Urothelium cell line (cell line): ENCODE results near the gene OGG1.
A peak's percentile ranks its signal among the peaks of the same experiment; 100 is the strongest.

Experiments used
- DNase-seq: peaks from one replicate; pipeline ENCODE4 v3.0.0; 2011; ENCODE audit warnings: low spot score, mixed read lengths
- FAIRE-seq: peaks from 2 replicates; lab custom pipeline; 2011; peaks lifted over from hg19 to GRCh38; lab: Jason Lieb, UNC

OGG1 gene

DNA sequence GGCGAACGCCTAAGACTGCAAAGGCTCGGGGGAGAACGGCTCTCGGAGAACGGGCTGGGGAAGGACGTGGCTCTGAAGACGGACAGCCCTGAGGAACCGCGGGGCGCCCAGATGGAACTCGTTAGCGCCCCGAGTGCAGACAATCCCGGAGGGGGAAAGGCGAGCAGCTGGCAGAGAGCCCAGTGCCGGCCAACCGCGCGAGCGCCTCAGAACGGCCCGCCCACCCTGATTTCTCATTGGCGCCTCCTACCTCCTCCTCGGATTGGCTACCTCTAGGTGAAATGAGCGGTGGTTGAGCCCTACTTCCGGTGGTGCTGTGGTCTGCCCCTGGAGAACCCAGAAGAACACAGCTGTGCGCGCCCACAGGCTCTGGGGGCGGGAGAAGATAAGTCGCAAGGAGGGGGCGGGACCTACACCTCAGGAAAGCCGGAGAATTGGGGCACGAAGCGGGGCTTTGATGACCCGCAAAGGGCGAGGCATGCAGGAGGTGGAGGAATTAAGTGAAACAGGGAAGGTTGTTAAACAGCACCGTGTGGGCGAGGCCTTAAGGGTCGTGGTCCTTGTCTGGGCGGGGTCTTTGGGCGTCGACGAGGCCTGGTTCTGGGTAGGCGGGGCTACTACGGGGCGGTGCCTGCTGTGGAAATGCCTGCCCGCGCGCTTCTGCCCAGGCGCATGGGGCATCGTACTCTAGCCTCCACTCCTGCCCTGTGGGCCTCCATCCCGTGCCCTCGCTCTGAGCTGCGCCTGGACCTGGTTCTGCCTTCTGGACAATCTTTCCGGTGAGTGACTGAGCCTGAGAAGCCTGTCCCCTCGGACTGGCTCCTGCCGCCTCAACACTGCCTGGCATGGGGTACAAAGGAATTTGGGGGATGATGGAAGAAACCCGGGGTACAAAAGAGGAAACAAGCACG is at the start of gene OGG1:
Gene OGG1 (plus strand): TSS at position 308 of the 911 bp plus-strand sequence. CDS start 335 bp downstream, at position 643.
- DNase-seq (peak; percentile 98), FAIRE-seq (no peak)

DNA sequence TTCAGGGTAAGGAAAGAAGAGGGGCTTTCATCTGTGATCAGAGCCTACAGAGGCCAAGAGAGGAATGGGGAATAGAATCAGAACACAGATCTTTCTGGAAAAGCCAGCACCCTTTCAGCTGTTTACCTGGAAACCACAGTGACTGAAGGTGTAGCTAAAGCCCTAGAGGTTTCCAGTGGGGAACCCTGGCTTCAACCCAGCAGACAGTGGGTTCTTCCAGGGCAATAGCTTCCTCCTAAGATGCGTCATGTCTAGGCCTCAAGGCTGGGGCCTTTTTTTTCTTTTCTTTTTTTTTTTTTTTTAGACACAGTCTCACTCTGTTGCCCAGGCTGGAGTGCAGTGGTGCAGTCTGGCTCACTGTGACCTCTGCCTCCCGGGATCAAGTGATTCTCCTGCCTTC is 49.2 kb upstream of the OGG1 start:
- DNase-seq = no peak
- FAIRE-seq = no peak

DNA sequence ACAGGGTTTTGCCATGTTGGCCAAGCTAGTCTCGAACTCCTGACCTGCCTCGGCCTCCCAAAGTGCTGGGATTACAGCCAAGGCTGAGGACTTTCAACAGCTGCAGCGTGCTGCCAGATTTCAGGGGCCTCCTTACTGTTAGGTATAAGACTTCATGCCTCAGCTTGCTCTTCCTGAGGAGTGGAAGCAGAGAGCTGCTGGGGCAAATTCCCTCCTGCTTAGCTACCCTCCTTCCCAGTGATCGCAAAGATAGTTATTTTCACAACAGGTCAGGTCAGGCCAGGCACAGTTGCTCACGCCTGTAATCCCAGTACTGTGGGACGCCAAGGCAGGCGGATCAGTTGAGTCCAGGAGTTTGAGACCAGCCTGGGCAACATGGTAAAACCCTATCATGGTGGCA is 48.7 kb upstream of the OGG1 start:
- FAIRE-seq = no peak
- no peak for DNase-seq

DNA sequence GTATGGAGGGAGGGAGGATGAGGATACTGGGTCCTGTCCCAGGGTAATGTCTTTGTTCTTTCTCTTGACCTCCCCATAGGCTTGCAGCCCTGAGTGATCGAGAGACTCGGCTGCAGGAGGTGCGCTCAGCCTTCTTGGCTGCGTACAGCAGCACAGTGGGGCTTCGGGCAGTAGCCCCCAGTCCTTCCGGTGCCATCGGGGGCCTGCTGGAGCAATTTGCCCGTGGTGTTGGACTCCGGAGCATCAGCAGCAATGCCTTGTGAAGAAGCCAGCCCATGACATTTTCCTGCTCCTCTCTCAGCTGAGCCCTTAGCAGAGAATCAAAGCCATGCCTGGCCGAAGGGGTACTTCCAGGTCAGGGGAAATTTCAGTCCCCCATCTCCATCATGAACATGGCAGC is 48.0 kb upstream of the OGG1 start:
- DNase-seq = no peak
- FAIRE-seq = no peak

DNA sequence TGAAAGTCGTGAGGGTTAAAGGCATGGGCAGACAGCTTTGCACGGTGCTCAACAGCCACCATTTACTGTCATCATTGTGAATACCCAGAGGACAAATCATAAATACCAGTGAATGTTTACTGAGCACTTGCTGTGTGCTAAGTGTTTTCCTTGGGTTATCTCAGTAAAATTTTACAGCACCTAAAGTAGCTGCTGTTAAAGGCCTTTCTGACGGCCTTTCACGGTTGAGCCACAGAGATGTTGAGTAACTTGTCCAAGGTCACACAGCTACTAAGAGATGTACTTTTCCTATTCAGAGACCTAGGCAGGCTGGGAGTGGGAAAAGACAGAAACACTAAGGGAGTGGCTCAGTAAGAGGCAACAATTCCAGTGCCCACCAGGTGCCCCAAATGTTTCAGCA is 46.5 kb upstream of the OGG1 start:
- FAIRE-seq = no peak
- DNase-seq = no peak

DNA sequence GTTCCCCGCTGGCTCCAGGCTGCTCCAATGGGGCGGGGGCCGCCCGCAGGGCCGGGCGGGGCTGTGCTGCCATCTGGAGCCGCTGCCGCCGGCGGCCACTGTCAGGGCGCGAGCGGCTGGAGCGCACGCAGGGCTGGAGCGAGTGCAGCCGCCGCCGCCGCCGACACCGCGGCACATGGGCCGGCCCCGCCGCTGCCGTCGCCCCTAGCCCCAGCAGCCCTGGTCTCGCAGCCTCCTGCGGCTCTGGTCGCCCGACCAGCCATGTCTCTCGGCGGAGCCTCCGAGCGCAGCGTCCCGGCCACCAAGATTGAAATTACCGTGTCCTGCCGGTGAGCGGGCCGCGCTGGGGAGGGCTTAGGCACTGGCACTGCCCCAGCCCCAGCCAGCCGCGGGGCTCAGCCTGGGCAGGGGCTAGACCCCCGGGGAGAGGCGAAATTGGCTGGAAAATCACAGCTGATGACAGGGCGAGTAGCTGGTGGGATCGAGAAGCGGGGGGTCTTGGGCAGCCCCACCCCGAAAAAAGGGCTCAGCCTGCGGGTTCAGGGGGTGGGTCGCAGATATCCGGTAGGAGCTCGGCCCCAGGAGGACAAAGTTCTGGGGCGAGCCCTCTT is 45.9 kb upstream of the OGG1 start, which contains the start of gene CPNE9:
Gene CPNE9 (plus strand): TSS at position 98 of the 611 bp plus-strand sequence. CDS start 164 bp downstream, at position 262.
- no peak for DNase-seq

DNA sequence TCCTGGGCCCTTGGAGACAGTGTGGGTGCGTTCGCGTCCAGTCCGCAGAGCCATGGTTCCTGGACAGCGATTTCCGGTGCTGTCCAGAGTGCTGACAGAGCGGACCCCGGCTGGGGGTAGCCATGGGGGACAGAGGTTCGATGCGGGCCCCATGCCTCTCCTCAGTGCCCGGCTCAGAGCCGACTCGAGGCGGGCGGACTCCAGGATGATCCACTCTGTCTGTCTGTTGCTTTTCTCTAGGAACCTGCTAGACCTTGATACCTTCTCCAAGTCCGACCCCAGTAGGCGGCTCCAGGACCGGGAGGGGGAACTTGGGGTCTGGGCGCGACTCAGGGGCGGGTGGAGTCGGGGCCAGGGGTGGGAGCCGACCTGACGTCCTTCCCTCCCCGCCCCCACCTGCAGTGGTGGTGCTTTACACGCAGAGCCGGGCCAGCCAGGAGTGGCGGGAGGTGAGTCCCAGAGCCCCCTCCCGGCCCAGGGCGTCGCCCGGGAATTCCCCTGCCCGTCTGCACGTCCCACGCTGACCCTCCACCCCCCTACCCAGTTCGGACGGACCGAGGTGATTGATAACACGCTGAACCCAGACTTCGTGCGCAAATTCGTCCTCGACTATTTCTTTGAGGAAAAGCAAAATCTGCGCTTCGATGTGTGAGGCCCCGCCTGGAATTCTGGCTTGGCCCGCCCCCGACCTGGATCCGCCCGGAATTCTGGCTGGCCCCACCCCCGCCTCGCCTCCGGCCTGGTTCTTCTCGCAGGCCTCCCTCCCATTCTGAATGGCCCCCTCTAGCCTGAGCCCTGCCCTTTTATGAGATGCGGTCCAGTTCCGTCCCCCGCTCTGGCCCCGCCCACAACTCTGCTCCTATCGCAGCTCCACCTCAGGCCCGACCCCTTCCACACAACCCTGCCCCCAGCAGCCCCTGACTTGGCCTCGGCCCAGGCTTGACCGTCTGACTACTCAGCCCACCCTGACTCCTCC is 45.1 kb upstream of the OGG1 start:
- no peak for FAIRE-seq

More for the DNA sequence above, 45.9 kb upstream of the OGG1 start, which contains the start of gene CPNE9:
- FAIRE-seq = no peak

DNA sequence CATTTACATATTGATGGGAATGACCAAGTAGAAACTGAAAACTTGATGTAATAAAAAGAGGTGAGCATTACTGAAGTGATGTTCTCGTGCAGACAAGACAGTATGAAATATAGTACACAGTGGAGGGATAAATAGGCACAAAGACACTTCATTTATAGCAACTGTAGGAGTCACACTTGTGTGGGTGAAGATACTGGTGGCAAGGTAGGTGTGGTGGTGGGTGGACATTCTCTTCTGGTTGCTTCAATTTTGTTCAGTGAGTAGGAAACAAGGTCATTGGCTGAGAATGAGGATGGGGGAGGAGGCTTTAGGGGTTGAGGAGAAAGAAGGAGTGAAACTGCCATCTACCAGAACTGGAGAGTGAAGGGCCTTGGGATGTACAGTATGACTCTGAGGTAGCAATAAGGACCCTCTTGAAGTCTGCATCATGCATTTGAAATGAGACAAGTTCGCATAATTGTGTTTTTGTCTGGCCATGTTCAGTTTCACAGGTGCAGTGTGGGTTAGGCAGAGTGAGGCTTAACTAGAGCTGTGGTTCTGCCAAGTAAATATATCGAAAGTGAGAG is 39.5 kb upstream of the OGG1 start:
- DNase-seq (no peak), FAIRE-seq (no peak)

More for the DNA sequence above, 45.1 kb upstream of the OGG1 start:
- DNase-seq = no peak

DNA sequence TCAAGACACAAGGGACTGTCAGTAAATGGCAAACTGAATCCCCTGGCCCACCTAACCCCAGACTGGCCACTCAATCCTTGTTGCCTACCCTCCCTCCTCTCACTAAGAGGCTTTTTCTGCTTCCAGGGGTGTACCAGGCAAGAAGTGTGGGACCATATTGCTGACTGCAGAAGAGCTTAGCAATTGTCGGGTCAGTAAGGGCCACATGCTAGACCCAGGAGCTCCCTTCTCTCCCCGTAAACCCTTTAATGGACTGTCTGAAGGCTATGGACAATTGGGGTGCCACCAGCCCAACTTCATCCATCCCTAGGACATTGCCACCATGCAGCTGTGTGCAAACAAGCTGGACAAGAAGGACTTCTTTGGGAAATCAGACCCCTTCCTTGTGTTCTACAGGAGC is 37.3 kb upstream of the OGG1 start:
- DNase-seq (no peak), FAIRE-seq (no peak)

DNA sequence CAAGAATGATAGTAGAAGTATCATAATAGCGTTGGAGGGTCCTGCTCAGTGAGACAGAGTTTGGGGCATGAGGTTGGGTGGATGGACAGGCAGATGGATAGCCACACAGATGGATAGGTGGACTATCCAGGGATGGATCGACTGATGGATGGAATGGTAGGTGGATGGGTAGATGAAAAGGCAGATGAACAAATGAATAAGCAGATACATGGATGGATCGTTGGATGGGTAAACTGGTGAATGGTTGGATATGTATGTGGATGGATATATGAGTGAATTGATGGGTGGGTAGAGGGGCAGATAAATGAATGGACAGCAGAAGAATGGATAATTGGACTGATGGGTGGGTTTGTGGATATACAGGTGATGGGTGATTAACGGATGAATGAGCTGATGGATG is 36.6 kb upstream of the OGG1 start:
- FAIRE-seq (no peak), DNase-seq (no peak)

DNA sequence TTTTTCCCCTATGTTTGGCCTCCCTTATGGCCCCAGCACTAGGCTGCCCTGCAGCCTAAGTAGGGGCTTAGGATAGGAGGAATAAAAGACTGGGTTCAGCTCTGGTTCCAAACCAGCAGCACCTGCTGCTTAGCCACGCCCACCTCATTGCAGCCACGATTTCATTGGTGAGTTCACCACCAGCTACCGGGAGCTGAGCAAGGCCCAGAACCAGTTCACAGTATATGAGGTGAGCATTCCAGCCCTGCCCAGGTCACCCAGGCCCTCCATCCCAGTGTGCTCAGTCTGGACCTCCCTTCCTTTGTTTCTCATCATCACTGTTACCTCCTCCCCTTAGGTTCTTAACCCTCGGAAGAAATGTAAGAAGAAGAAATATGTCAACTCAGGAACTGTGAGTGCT is 34.6 kb upstream of the OGG1 start:
- DNase-seq = no peak
- no peak for FAIRE-seq

DNA sequence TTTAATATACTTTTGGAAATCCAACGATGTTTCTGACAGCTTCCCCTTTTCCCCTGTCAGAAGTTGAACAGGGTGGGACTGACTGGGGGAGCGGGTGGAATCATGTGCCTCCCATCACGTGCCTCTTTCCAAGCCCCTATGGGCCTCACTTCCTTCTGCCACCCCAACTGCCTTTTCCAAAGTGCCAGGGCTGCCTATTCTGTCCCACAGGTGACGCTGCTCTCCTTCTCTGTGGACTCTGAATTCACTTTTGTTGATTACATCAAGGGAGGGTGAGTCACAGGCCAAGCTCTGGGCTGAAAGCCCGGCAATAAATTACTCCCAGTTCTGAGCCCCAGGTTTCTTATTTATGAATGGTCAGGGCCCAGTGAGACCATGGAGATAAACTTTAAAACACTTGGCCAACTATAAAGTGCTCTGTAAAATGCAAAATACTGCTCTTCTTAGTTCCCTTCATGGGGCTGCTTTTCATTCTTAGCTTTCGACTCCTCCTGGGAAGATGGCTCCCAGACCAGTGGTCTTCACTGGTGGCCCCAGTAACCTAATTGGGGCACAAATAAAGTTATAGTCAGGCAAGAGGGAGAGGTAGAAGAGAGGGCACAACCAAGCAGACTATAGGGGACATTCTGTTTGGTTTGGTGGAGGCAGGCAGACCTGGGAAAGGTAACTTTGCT is 33.9 kb upstream of the OGG1 start:
- FAIRE-seq = no peak

DNA sequence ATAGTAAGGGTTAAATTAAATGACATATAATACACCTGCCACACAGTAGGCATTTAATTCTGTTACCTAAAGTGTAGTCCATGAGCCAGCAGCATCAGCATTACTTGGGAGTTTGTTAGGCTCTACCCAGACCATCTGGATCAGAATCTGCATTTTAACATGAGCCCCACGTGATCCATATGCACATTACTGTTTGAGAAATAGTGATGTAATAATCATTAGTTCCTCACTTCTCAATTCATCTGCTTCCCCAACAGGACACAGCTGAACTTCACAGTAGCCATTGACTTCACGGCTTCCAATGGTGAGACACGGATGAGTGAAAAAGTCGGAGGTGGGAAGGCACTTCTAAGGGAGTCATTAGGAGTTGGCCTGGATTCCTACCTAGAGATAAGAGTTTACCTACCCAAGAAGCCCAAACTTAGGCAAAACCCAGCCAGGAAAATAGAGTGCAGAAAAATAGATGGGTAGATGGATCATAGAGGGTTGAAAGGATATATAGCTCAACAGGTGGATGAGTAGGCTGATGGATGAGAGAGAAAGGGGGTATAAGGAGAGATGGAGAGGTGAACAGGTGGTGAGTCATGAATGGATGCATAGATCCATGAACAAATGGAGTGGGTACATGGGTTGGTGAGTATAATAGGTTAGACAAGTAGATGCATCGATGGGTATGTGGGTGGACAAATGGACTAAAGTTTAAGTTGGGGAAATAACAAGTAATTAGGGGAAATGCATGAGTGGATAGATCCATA is 32.8 kb upstream of the OGG1 start:
- DNase-seq (no peak), FAIRE-seq (no peak)

More for the DNA sequence above, 33.9 kb upstream of the OGG1 start:
- peak; percentile 88 for DNase-seq

DNA sequence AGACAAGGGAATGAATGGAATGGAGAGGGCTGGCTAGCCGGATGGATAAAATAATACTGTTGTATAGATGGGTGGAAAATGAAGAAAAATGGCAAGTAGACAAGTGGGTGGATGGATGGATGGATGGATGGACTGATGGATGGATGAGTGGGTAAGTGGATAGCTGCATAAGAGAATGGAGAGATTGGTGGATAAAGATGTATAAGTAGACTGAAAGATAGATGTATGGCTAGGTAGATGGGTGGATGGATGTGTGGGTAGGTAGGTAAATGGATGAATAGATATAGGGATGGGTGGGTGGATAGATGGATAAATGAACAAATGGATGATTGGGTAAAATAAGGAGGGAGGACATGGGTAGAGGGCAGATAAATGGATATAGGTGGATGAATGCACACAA is 32.2 kb upstream of the OGG1 start:
- FAIRE-seq = no peak

DNA sequence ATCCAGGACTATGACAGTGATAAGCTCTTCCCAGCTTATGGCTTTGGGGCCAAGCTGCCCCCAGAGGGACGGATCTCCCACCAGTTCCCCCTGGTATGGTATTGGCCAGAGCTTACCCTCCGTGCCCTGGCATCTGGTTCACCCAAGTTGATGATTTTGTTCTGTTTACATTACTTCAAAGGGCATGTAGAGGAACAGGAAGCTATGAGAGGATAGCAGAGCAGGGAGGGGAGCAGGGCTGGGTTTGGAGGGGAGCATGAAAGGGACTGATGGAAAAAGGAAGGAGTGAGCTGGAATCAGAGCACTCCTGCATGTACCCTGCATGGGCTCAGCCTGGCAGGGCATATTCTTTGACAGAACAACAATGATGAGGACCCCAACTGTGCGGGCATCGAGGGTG is 31.6 kb upstream of the OGG1 start:
- no peak for FAIRE-seq
- DNase-seq = no peak

More for the DNA sequence above, 32.2 kb upstream of the OGG1 start:
- no peak for DNase-seq

DNA sequence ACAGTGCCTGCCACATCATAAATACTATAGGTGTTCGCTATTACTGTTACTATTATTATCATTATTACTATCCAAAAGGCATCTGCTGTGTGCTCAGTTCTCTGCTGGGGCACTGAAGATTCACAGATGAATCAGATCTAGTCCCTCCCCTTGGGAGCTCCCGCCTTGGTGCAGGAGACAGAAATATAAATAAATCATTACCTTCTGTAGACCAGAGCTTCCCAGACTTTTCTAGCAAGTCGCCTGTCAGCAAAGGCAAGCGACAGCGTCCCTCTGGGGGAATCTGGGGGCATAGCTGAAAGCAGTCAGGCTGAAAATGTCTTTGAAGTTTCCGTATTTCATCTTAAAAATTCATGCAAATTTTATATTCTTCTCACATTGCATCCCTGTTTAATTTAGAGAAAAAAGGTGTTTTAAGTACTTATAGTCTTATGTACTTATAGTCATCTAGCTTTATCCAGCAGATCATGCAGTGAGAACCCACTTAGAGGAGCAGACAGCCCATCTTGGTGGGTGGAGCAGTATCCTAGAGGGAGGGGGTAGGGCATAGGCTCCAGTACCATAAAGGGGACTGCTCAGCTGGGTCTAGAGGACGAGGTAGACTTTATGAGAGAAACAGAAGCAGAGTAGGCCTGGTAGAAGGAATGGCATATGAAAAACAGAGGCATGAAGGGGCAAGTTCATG is 28.6 kb upstream of the OGG1 start:
- DNase-seq (no peak), FAIRE-seq (no peak)

DNA sequence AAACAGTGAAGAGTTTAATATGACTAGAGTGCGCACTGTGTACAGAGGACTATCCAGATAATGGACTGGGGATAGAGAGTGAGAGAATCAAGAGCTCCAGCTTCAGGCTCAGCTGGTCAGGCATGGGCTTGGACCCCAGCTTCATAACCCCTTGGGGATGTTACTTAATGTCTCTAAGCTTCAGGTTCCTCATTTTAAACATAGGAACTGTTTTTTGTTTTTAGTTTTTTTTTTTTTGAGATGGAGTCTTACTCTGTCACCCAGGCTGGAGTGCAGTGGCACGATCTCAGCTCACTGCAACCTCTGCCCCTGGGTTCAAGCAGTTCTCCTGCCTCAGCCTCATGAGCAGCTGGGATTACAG is 28.1 kb upstream of the OGG1 start:
- FAIRE-seq = no peak
- no peak for DNase-seq

DNA sequence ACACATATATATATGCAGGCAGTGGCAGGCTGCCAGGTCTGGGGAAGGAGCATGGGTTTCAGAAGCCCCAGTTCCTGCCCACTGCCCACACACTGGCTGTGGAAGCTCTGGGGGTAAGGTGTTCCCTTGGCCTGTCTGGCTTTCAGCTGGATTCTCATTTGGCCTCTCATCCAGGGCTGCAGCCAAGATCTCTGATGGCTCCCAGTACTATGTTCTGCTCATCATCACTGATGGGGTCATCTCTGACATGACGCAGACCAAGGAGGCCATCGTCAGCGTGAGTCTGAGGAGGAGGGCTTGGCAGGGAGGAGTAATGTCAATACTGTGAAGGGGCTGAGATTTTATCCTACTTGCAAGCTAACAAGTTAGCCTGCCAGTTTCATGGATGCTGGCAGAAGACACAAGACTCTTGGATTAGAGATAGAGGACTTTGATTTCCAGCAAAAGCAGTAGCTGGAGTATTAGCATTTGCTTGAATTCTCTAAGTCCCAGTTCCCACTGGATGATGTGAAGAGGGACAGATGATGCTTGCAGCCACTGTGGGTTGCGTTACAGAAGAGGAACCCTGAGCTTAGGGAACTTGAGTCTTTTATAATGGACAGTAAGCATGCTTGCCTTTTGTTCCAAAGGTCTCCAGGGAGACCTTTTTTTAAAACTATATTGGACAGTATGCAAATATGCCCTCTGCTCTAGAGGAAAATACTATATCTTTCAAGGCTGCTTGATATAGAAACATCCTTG is 23.8 kb upstream of the OGG1 start:
- FAIRE-seq (no peak), DNase-seq (no peak)
